Progenitor cell of endocrine pancreas (in vitro differentiated cells): ENCODE data around the gene RASA3. TPM values are rescaled to one million over a fixed set of nuclear protein-coding genes. Genes with fewer than 3 reads are reported as not detected.

Source experiments
- DNase-seq: peaks from one replicate; pipeline ENCODE4 v3.0.0; 2021; ENCODE audit warnings: low spot score; ENCODE audit not compliant: unreplicated experiment
- H3K27ac Mint-ChIP-seq: 2 replicates; pipeline ENCODE4 v1.8.0; 2021; ENCODE audit warnings: mild to moderate bottlenecking, moderate library complexity, mixed read lengths
- H3K27me3 Mint-ChIP-seq: 2 replicates; pipeline ENCODE4 v1.8.0; 2021; ENCODE audit warnings: mixed read lengths
- H3K36me3 Mint-ChIP-seq: 2 replicates; pipeline ENCODE4 v1.8.0; 2022; ENCODE audit warnings: mixed read lengths; ENCODE audit not compliant: insufficient read depth
- H3K4me1 Mint-ChIP-seq: 2 replicates; pipeline ENCODE4 v1.8.0; 2021; ENCODE audit warnings: low read depth, mixed read lengths
- H3K4me3 Mint-ChIP-seq: 2 replicates; pipeline ENCODE4 v1.8.0; 2021; ENCODE audit warnings: low read depth, mild to moderate bottlenecking, moderate library complexity, mixed read lengths
- H3K9me3 Mint-ChIP-seq: 2 replicates; pipeline ENCODE4 v1.8.0; 2021; ENCODE audit warnings: low read depth, mixed read lengths
- total RNA-seq: library from RNA; stranded (reverse); gene quantifications from 2 replicates; pipeline ENCODE4 v1.2.1, GENCODE V29; 2021
- TF ChIP-seq, protein P1 (sequence below): fragments of 200-600 bp; sonication (generic); IDR thresholded peaks from one replicate; pipeline ENCODE4 v1.5.0; 2021; ENCODE audit warnings: antibody characterized with exemption, mild to moderate bottlenecking; ENCODE audit not compliant: unreplicated experiment

Gene RASA3
- total RNA-seq, 1 donor from 2014 or later, result 6.3 TPM

DNA sequence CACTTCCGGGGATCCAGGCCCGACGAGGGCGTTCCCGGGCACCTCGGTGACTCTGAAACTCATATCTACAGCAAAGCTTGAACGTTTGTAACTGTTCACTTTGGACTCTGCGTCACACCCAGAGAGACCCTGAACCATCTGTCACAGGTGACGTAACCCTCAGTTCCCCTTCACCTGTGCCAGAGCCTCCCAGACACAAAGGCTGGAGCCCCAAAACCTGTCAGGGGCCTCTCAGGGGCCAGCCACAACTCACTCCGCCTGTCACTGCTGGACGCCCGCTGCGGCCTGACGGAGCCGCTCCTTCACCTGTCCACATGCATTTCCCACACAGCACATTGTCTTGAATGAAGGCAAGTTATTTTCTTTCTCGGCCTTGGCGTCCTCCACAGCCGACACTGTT is 8.0 kb downstream of the RASA3 start:
- Mint-ChIP-seq H3K4me3 (no peak overlapping the region), H3K27ac (peak overlapping the region; percentile 9), H3K9me3 (no peaks in the 10 kb centered on the region), H3K27me3 (peaks cover 20% of the 10 kb centered on the region), H3K4me1 (peaks cover 12% of the 10 kb centered on the region), H3K36me3 (no peaks in the 10 kb centered on the region)
- DNase-seq, result no peak
- TF ChIP-seq, protein P1, sequence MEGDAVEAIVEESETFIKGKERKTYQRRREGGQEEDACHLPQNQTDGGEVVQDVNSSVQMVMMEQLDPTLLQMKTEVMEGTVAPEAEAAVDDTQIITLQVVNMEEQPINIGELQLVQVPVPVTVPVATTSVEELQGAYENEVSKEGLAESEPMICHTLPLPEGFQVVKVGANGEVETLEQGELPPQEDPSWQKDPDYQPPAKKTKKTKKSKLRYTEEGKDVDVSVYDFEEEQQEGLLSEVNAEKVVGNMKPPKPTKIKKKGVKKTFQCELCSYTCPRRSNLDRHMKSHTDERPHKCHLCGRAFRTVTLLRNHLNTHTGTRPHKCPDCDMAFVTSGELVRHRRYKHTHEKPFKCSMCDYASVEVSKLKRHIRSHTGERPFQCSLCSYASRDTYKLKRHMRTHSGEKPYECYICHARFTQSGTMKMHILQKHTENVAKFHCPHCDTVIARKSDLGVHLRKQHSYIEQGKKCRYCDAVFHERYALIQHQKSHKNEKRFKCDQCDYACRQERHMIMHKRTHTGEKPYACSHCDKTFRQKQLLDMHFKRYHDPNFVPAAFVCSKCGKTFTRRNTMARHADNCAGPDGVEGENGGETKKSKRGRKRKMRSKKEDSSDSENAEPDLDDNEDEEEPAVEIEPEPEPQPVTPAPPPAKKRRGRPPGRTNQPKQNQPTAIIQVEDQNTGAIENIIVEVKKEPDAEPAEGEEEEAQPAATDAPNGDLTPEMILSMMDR, result no peak

DNA sequence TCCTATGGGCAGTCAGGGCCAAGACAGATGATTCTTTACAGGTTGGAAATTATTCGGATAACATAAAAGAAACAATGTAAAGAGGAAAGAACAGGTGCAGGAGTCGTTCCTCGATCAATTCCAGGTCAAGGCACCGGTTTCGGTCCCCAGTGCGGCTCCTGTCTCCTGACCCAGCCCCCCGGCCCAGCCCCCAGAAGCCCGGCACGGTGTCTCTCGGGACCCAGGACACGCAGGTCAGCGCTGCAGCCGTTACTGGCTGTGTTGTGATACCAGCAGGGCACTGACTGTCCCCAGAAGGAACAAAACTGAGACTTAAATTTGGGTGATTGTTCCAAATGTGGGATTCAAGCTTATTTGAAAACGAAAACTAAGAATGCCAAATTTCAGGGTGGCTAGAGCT is 8.5 kb downstream of the RASA3 start:
- no peak overlapping the region for H3K4me3 Mint-ChIP-seq
- peaks cover 12% of the 10 kb centered on the region for H3K4me1 Mint-ChIP-seq
- no peak for DNase-seq
- peaks cover 16% of the 10 kb centered on the region for H3K27me3 Mint-ChIP-seq
- no peak overlapping the region for H3K27ac Mint-ChIP-seq
- no peaks in the 10 kb centered on the region for H3K9me3 Mint-ChIP-seq
- TF ChIP-seq, protein P1, result no peak
- no peaks in the 10 kb centered on the region for H3K36me3 Mint-ChIP-seq

DNA sequence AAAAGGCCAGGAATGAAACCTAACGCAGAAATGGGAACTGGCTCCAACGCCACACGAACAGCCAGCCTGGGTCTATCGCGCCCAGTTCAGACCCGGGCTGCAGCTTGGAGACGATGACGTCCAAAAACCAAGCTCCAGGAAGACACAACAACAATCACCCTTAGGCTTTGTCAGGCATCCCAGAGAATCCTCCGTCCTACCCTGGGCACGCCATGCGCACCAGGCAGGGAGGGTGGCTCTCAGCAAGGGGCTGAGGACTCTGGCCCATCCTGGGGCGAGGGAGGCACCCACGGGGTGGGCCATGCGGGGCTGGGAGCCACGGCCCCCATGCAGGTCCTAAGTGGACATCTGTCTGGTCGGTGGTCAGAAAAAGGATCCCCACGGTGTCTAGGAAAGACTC is 9.0 kb downstream of the RASA3 start:
- TF ChIP-seq, protein P1, result no peak
- peaks cover 14% of the 10 kb centered on the region for H3K27me3 Mint-ChIP-seq
- no peaks in the 10 kb centered on the region for H3K36me3 Mint-ChIP-seq
- H3K4me1 Mint-ChIP-seq, result peaks cover 15% of the 10 kb centered on the region
- H3K27ac Mint-ChIP-seq, result no peak overlapping the region
- DNase-seq, result no peak
- H3K4me3 Mint-ChIP-seq, result no peak overlapping the region
- H3K9me3 Mint-ChIP-seq, result no peaks in the 10 kb centered on the region

DNA sequence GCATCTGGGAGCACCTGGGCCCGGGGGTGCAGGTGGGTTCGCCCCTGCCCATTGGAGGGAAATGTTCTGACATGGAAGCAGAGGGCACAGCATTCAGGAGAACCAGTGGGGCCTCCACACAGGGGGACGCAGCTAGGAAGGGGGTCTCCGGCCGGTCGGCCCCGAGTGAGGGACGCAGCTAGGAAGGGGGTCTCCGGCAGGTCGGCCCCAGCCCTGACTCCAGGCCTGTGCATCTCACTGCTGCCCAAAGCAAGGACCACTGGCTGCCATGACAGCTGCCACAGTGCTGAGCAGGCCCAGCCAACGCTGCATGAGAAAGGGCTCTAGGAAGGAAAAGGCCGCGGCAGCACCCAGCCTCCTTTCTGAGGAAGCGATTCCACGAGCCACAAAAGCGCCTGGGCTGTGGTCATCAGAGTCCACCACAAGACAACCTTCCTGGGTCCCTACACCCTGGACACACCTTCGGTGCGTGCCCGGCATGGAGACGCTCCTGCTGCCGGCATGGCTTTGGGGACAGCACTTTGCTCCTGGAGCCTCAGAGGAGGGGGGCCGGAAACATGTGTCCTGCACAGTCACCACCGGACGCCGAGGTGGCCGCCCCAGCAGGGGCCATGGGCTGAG is 9.7 kb downstream of the RASA3 start:
- H3K36me3 Mint-ChIP-seq, result no peaks in the 10 kb centered on the region
- H3K4me3 Mint-ChIP-seq, result no peak overlapping the region
- H3K27ac Mint-ChIP-seq, result peak overlapping the region; percentile 29
- H3K27me3 Mint-ChIP-seq, result peaks cover 10% of the 10 kb centered on the region
- no peaks in the 10 kb centered on the region for H3K9me3 Mint-ChIP-seq
- DNase-seq, result no peak
- TF ChIP-seq, protein P1, result no peak
- peaks cover 17% of the 10 kb centered on the region for H3K4me1 Mint-ChIP-seq

DNA sequence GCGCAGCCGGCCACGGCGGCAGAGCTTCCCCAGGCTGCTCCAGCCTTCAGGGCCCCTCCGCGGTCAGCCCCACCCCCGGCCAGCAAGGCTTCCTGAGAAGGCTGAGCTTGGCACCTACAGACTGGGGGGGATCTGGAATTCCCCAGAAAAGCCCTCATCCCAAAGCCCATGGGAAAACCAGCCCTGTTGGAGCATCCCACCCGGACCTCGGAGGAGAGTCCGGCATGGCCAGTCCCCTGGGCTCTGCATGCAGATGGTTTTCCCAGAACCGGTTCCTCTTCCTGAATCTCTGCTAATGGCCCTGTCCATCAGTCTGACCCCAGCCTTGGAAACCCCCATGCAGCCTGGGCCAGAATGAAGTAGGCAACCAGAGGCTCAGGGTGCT is 10.3 kb downstream of the RASA3 start:
- Mint-ChIP-seq H3K4me1 (peaks cover 17% of the 10 kb centered on the region), H3K4me3 (no peak overlapping the region), H3K9me3 (no peaks in the 10 kb centered on the region), H3K27ac (no peak overlapping the region), H3K36me3 (no peaks in the 10 kb centered on the region), H3K27me3 (peaks cover 5% of the 10 kb centered on the region)
- DNase-seq, result no peak
- TF ChIP-seq, protein P1, result no peak
